Tibial artery (tissue), 4 donors: Measurements from ENCODE around the gene NAGLU.

ENCODE experiments used
- DNase-seq, 2 donors: peaks; one replicate each; pipeline ENCODE4 v3.0.0-alpha.2; 2019
- H3K27ac ChIP-seq, 2 donors: fragments of 200-600 bp; sonication (generic) in 1 of 2; 1 replicate in 1 of 2; 2 replicates in 1 of 2; pipeline ENCODE4 v1.5.1; 2018 to 2019; ENCODE audit warnings: mild to moderate bottlenecking in 1 of 2
- H3K27me3 ChIP-seq, 2 donors: fragments of 200-600 bp; sonication (generic) in 1 of 2; one replicate each; pipeline versions ENCODE4 v1.5.1 to v1.6.0; 2016 to 2019
- H3K36me3 ChIP-seq, 3 donors: fragments of 200-600 bp; sonication (generic) in 2 of 3; one replicate each; pipeline ENCODE4 v1.5.1; 2016 to 2019; ENCODE audit warnings: mild to moderate bottlenecking in 2 of 3
- H3K4me1 ChIP-seq, 4 donors: fragments of 200-600 bp; sonication (generic) in 2 of 4; 1 replicate in 3 of 4; 2 replicates in 1 of 4; pipeline ENCODE4 v1.5.1; 2016 to 2019
- H3K4me3 ChIP-seq, 2 donors: fragments of 200-600 bp; sonication (generic) in 1 of 2; 1 replicate in 1 of 2; 2 replicates in 1 of 2; pipeline ENCODE4 v1.5.1; 2018 to 2019; ENCODE audit warnings: mild to moderate bottlenecking in 2 of 2
- H3K9me3 ChIP-seq, 3 donors: fragments of 200-600 bp; sonication (generic) in 1 of 3; one replicate each; pipeline ENCODE4 v1.5.1; 2016 to 2019
- CTCF ChIP-seq, 2 experiments: fragments of 200-600 bp in 1 of 2; fragments of 450-650 bp in 1 of 2; IDR thresholded peaks; one replicate each; pipeline ENCODE4 v1.5.1; 2017 to 2019; ENCODE audit warnings: antibody characterized with exemption in 2 of 2, mild to moderate bottlenecking in 1 of 2, moderate library complexity in 1 of 2
- intact Hi-C: fragments of 100-400 bp; cut with DNase I; formaldehyde crosslinking; loops from one replicate; pipeline ENCODE4 v1.15.0; 2023; ENCODE audit warnings: low total_unique reads

Gene NAGLU

GRCh38 chr17:42568341-42569111 lies 32.5 kb downstream of the NAGLU start:
- H3K4me3 ChIP-seq: no peak overlapping the region
- H3K27ac ChIP-seq: peak overlapping the region; percentile 91 to 92
- no peaks in the 10 kb centered on the region for H3K27me3 ChIP-seq
- H3K9me3 ChIP-seq: no peaks in the 10 kb centered on the region
- H3K4me1 ChIP-seq: peaks cover 0 to 54% (median 36%) of the 10 kb centered on the region in 4 donors
- intact Hi-C loops: no loop called here
- no peak for TF ChIP-seq CTCF (IDR thresholded peaks at IDR 0.05)
- DNase-seq: no peak
- peaks cover 63 to 77% (median 72%) of the 10 kb centered on the region in 3 donors for H3K36me3 ChIP-seq

- no peaks in the 10 kb centered on the region for H3K9me3 ChIP-seq
- intact Hi-C loops: no loop called here
- H3K4me1 ChIP-seq: peaks cover 0 to 25% (median 19%) of the 10 kb centered on the region in 4 donors
- H3K4me3 ChIP-seq: no peak overlapping the region
- no peak for TF ChIP-seq CTCF (IDR thresholded peaks at IDR 0.05)
- H3K27me3 ChIP-seq: no peaks in the 10 kb centered on the region
- no peak overlapping the region for H3K27ac ChIP-seq
- H3K36me3 ChIP-seq: peaks cover 55 to 74% (median 59%) of the 10 kb centered on the region in 3 donors
- DNase-seq: no peak
Measured at GRCh38 chr17:42571435-42572225, 35.6 kb downstream of the NAGLU start.

GRCh38 chr17:42573095-42573494 lies 37.1 kb downstream of the NAGLU start:
- no peak overlapping the region for H3K4me3 ChIP-seq
- H3K9me3 ChIP-seq: no peaks in the 10 kb centered on the region
- H3K27me3 ChIP-seq: no peaks in the 10 kb centered on the region
- no peak overlapping the region for H3K27ac ChIP-seq
- H3K4me1 ChIP-seq: peaks cover 0 to 30% (median 21%) of the 10 kb centered on the region in 4 donors
- intact Hi-C loops: no loop called here
- TF ChIP-seq CTCF (IDR thresholded peaks at IDR 0.05): no peak
- peaks cover 55 to 74% (median 59%) of the 10 kb centered on the region in 3 donors for H3K36me3 ChIP-seq
- no peak for DNase-seq

- peaks cover 47 to 62% (median 48%) of the 10 kb centered on the region in 3 donors for H3K36me3 ChIP-seq
- DNase-seq: no peak
- no peak overlapping the region for H3K4me3 ChIP-seq
- no peak for TF ChIP-seq CTCF (IDR thresholded peaks at IDR 0.05)
- no peaks in the 10 kb centered on the region for H3K27me3 ChIP-seq
- H3K9me3 ChIP-seq: no peaks in the 10 kb centered on the region
- H3K4me1 ChIP-seq: peaks cover 0 to 30% (median 23%) of the 10 kb centered on the region in 4 donors
- no peak overlapping the region for H3K27ac ChIP-seq
- intact Hi-C loops: no loop called here
Measured at GRCh38 chr17:42574463-42574862, 38.4 kb downstream of the NAGLU start.

- Histone ChIP-seq H3K36me3 (peaks cover 34 to 62% (median 46%) of the 10 kb centered on the region in 3 donors), H3K27me3 (no peaks in the 10 kb centered on the region), H3K4me3 (peak overlapping the region; percentile 57 to 61), H3K4me1 (peaks cover 0 to 21% (median 19%) of the 10 kb centered on the region in 4 donors), H3K9me3 (no peaks in the 10 kb centered on the region), H3K27ac (peak overlapping the region; percentile 78 to 89)
- DNase-seq: no peak
- intact Hi-C loops: no loop called here
- no peak for TF ChIP-seq CTCF (IDR thresholded peaks at IDR 0.05)
Measured at GRCh38 chr17:42577140-42577531, 41.1 kb downstream of the NAGLU start.
